H1 (cell line): ENCODE data around the gene STAM2. TPM values are rescaled to one million over a fixed set of nuclear protein-coding genes. Genes with fewer than 3 reads are reported as not detected.

Experiments used
- CTCF ChIA-PET: fragments of 300-600 bp; sonication (Branson Sonifier 250); formaldehyde crosslinking; loops from one replicate; lab custom pipeline; 2021; ENCODE audit not compliant: partially characterized antibody; lab: Charles Lee
- POLR2A ChIA-PET: fragments of 300-600 bp; sonication (Branson Sonifier 250); formaldehyde crosslinking; loops from one replicate; lab custom pipeline; 2021; ENCODE audit warnings: inconsistent platforms; ENCODE audit not compliant: partially characterized antibody; lab: Charles Lee
- DNase-seq, 2 experiments: peaks; one replicate each; pipeline versions ENCODE4 v3.0.0 to v3.0.0-alpha.2; 2010 to 2022; ENCODE audit warnings: low spot score in 2 of 2, low read depth in 1 of 2, mixed read lengths in 1 of 2
- FAIRE-seq: peaks from 2 replicates; lab custom pipeline; 2011; peaks lifted over from hg19 to GRCh38; lab: Jason Lieb, UNC
- H2AFZ ChIP-seq: 2 replicates; pipeline ENCODE4 v1.8.1; 2012; ENCODE audit warnings: low read length, inconsistent platforms
- H2AK5ac ChIP-seq: 2 replicates; pipeline ENCODE4 v1.6.1; 2013; ENCODE audit warnings: low read depth, low read length
- H2BK120ac ChIP-seq: replicated peaks from 2 replicates; pipeline ENCODE3; 2013; ENCODE audit warnings: low read depth, low read length, inconsistent platforms
- H2BK12ac ChIP-seq: 2 replicates; pipeline ENCODE4 v1.6.1; 2013; ENCODE audit warnings: low read depth, low read length
- H2BK15ac ChIP-seq: 2 replicates; pipeline ENCODE4 v1.6.1; 2013; ENCODE audit warnings: low read length
- H2BK20ac ChIP-seq: 2 replicates; pipeline ENCODE4 v1.6.1; 2013; ENCODE audit warnings: low read length
- H2BK5ac ChIP-seq: 2 replicates; pipeline ENCODE4 v1.6.1; 2013; ENCODE audit warnings: low read depth, low read length
- H3K14ac ChIP-seq: 2 replicates; pipeline ENCODE4 v1.6.1; 2013; ENCODE audit warnings: inconsistent platforms; ENCODE audit not compliant: insufficient read length
- H3K18ac ChIP-seq: 2 replicates; pipeline ENCODE4 v1.6.1; 2013; ENCODE audit warnings: low read length; ENCODE audit errors: extremely low read depth
- H3K23ac ChIP-seq: 2 replicates; pipeline ENCODE4 v1.6.1; 2013; ENCODE audit warnings: inconsistent platforms; ENCODE audit not compliant: insufficient read length
- H3K23me2 ChIP-seq: 2 replicates; pipeline ENCODE4 v1.6.1; 2013; ENCODE audit warnings: low read depth, low read length
- H3K27ac ChIP-seq: 2 replicates; pipeline ENCODE4 v1.6.1; 2011; ENCODE audit warnings: low read depth, low read length, inconsistent platforms
- H3K27me3 ChIP-seq, 4 experiments: replicated peaks in 1 of 4; 1 replicate in 1 of 4; 2 replicates in 3 of 4; pipeline versions ENCODE4 v1.6.1 to v1.8.1; 2011 to 2013; ENCODE audit warnings: low read length in 3 of 4, mild to moderate bottlenecking in 3 of 4, inconsistent platforms in 2 of 4, mixed read lengths in 2 of 4, moderate library complexity in 1 of 4; ENCODE audit not compliant: control insufficient read depth in 3 of 4, insufficient read depth in 3 of 4; ENCODE audit errors: extremely low read depth in 1 of 4
- H3K36me3 ChIP-seq, 4 experiments: 2 replicates each; pipeline versions ENCODE4 v1.6.1 to v1.8.1; 2011 to 2013; ENCODE audit warnings: mild to moderate bottlenecking in 4 of 4, low read length in 3 of 4, moderate library complexity in 2 of 4, control low read depth in 1 of 4, inconsistent platforms in 1 of 4; ENCODE audit not compliant: insufficient read depth in 4 of 4, control insufficient read depth in 2 of 4
- H3K4ac ChIP-seq: replicated peaks from 2 replicates; pipeline ENCODE3; 2013; ENCODE audit warnings: low read length, low read depth, mixed read lengths, inconsistent platforms; ENCODE audit not compliant: insufficient read length
- H3K4me1 ChIP-seq, 4 experiments: replicated peaks in 1 of 4; 1 replicate in 1 of 4; 2 replicates in 3 of 4; pipeline versions ENCODE4 v1.6.1 to v1.8.1; 2011 to 2013; ENCODE audit warnings: low read length in 3 of 4, inconsistent platforms in 2 of 4, mixed read lengths in 1 of 4; ENCODE audit not compliant: insufficient read depth in 4 of 4, control insufficient read depth in 3 of 4
- H3K4me2 ChIP-seq, 2 experiments: 2 replicates each; pipeline versions ENCODE4 v1.6.1 to v1.8.1; 2011 to 2013; ENCODE audit warnings: low read depth in 2 of 2, low read length in 2 of 2, control low read depth in 1 of 2, inconsistent platforms in 1 of 2, mild to moderate bottlenecking in 1 of 2; ENCODE audit not compliant: insufficient read depth in 1 of 2
- H3K4me3 ChIP-seq, 4 experiments: fragments of 200-600, 300-600 bp in 1 of 4; sonication (generic), shearing (Covaris generic), sonication (Bioruptor Twin) in 1 of 4; 2 replicates each; pipeline versions ENCODE4 v1.5.1 to v1.8.1; 2011 to 2016; ENCODE audit warnings: low read length in 4 of 4, low read depth in 3 of 4, control low read depth in 2 of 4, inconsistent platforms in 2 of 4, mild to moderate bottlenecking in 2 of 4, mixed read lengths in 1 of 4, moderate library complexity in 1 of 4; ENCODE audit not compliant: insufficient read depth in 2 of 4; ENCODE audit errors: extremely low read depth in 1 of 4
- H3K56ac ChIP-seq: replicated peaks from 2 replicates; pipeline ENCODE3; 2013; ENCODE audit warnings: low read depth, mild to moderate bottlenecking, mixed read lengths, low read length, inconsistent platforms; ENCODE audit not compliant: insufficient read length
- H3K79me1 ChIP-seq: 2 replicates; pipeline ENCODE4 v1.6.1; 2013; ENCODE audit warnings: low read depth, low read length, control low read depth
- H3K79me2 ChIP-seq, 2 experiments: 2 replicates each; pipeline versions ENCODE4 v1.6.1 to v1.8.1; 2012 to 2013; ENCODE audit warnings: low read length in 2 of 2, mild to moderate bottlenecking in 2 of 2, inconsistent platforms in 1 of 2; ENCODE audit not compliant: insufficient read depth in 2 of 2, control insufficient read depth in 1 of 2
- H3K9ac ChIP-seq, 4 experiments: replicated peaks in 1 of 4; 1 replicate in 1 of 4; 2 replicates in 3 of 4; pipeline versions ENCODE4 v1.6.1 to v1.8.1; 2011 to 2013; ENCODE audit warnings: low read depth in 3 of 4, low read length in 3 of 4, control low read depth in 2 of 4, mild to moderate bottlenecking in 2 of 4, moderate library complexity in 2 of 4, inconsistent platforms in 1 of 4; ENCODE audit errors: extremely low read depth in 1 of 4
- H3K9me3 ChIP-seq, 2 experiments: 2 replicates each; pipeline versions ENCODE4 v1.6.1 to v1.8.1; 2012 to 2013; ENCODE audit warnings: mild to moderate bottlenecking in 2 of 2, moderate library complexity in 2 of 2, control low read depth in 1 of 2, inconsistent platforms in 1 of 2, low read depth in 1 of 2, low read length in 1 of 2, mixed read lengths in 1 of 2; ENCODE audit not compliant: insufficient read depth in 2 of 2
- H4K20me1 ChIP-seq, 2 experiments: replicated peaks in 1 of 2; 2 replicates each; pipeline versions ENCODE3 to v1.8.1; 2011 to 2013; ENCODE audit warnings: inconsistent platforms in 2 of 2, low read length in 2 of 2, mild to moderate bottlenecking in 1 of 2; ENCODE audit not compliant: insufficient read depth in 2 of 2, control insufficient read depth in 1 of 2
- H4K5ac ChIP-seq: 2 replicates; pipeline ENCODE4 v1.6.1; 2013; ENCODE audit warnings: low read length, low read depth, mixed read lengths, inconsistent platforms; ENCODE audit not compliant: insufficient read length
- H4K8ac ChIP-seq: 2 replicates; pipeline ENCODE4 v1.8.0; 2013; ENCODE audit warnings: mild to moderate bottlenecking, moderate library complexity, low read length, inconsistent platforms; ENCODE audit not compliant: insufficient read depth; ENCODE audit errors: extremely low read depth
- H4K91ac ChIP-seq: replicated peaks from 2 replicates; pipeline ENCODE3; 2013; ENCODE audit warnings: low read length, mixed read lengths, inconsistent platforms; ENCODE audit not compliant: insufficient read length
- ASH2L ChIP-seq: fragments of 200-600, 300-600 bp; sonication (generic); IDR thresholded peaks from one replicate; pipeline ENCODE4 v1.7.1; 2017; ENCODE audit warnings: low read length
- BRCA1 ChIP-seq: IDR thresholded peaks from 2 replicates; pipeline ENCODE4 v1.6.1; 2012; ENCODE audit warnings: low read depth, low read length, improper control_type of control experiment
- CHD1 ChIP-seq: IDR thresholded peaks from 2 replicates; pipeline ENCODE4 v1.6.1; 2012; ENCODE audit warnings: low read depth, low read length, improper control_type of control experiment
- EP300 ChIP-seq, 2 experiments: IDR thresholded peaks; 1 replicate in 1 of 2; 2 replicates in 1 of 2; pipeline ENCODE4 v1.6.1; 2011 to 2012; ENCODE audit warnings: low read depth in 2 of 2, low read length in 2 of 2, mild to moderate bottlenecking in 2 of 2, borderline replicate concordance in 1 of 2, inconsistent platforms in 1 of 2, moderate library complexity in 1 of 2
- FOSL1 ChIP-seq: IDR thresholded peaks from 2 replicates; pipeline ENCODE4 v1.6.1; 2011; ENCODE audit warnings: mild to moderate bottlenecking, low read depth, low read length, moderate library complexity; ENCODE audit not compliant: insufficient read depth
- HDAC6 ChIP-seq: IDR thresholded peaks from one replicate; pipeline ENCODE4 v1.7.1; 2012; ENCODE audit warnings: low read depth, mild to moderate bottlenecking, inconsistent platforms, low read length, moderate library complexity
- KDM1A ChIP-seq: fragments of 200-600, 300-600 bp; sonication (generic); IDR thresholded peaks from 2 replicates; pipeline ENCODE4 v1.7.1; 2016; ENCODE audit warnings: mild to moderate bottlenecking, low read length, borderline replicate concordance
- KDM5A ChIP-seq: fragments of 200-600 bp; IDR thresholded peaks from 2 replicates; pipeline ENCODE4 v1.7.1; 2012; ENCODE audit warnings: mild to moderate bottlenecking, low read length, inconsistent platforms, mixed read lengths
- NANOG ChIP-seq: IDR thresholded peaks from 2 replicates; pipeline ENCODE4 v1.6.1; 2011; ENCODE audit warnings: low read length, low read depth, mild to moderate bottlenecking, inconsistent platforms; ENCODE audit not compliant: insufficient read depth, poor library complexity, severe bottlenecking
- NRF1 ChIP-seq: IDR thresholded peaks from 2 replicates; pipeline ENCODE4 v1.6.1; 2011; ENCODE audit warnings: mild to moderate bottlenecking, low read depth, low read length, improper control_type of control experiment
- SIRT6 ChIP-seq: IDR thresholded peaks from one replicate; pipeline ENCODE4 v1.7.1; 2012; ENCODE audit warnings: low read length, inconsistent platforms
- SP4 ChIP-seq: IDR thresholded peaks from 2 replicates; pipeline ENCODE4 v1.6.1; 2012; ENCODE audit warnings: low read length, inconsistent platforms
- TEAD4 ChIP-seq: IDR thresholded peaks from 2 replicates; pipeline ENCODE4 v1.6.1; 2012; ENCODE audit warnings: low read depth, low read length, inconsistent platforms, mixed read lengths
- YY1 ChIP-seq: IDR thresholded peaks from 2 replicates; pipeline ENCODE4 v1.6.1; 2011; ENCODE audit warnings: low read depth, mild to moderate bottlenecking, low read length
- WGBS, 2 experiments: shearing (Covaris generic) in 1 of 2; methylation state at CpG; one replicate each; pipeline versions ENCODE4 v1.1.6 to v1.1.7; 2013 to 2015; ENCODE audit warnings: low lambda C conversion rate in 2 of 2, mixed read lengths in 2 of 2, inconsistent platforms in 1 of 2, low coverage in 1 of 2, missing lambda C conversion rate in 1 of 2; ENCODE audit not compliant: insufficient replicate concordance in 2 of 2, insufficient coverage in 1 of 2, insufficient read length in 1 of 2; ENCODE audit errors: extremely low coverage in 1 of 2, missing lambda C conversion rate in 1 of 2; 5-methylcytosine and 5-hydroxymethylcytosine counted together
- polyA plus RNA-seq, 7 experiments: library from polyadenylated mRNA; depleted of rRNA in 3 of 7; stranded (reverse) in 5 of 7; unstranded in 2 of 7; fragments of >200 nt in 5 of 7; fragments of 200-250 nt in 2 of 7; gene quantifications; 1 replicate in 5 of 7; 2 replicates in 1 of 7; 4 replicates in 1 of 7; pipeline versions ENCODE4 v1.2.1 to v1.2.3, GENCODE V29; 2011 to 2013; ENCODE audit warnings: missing spikeins in 2 of 7, mixed read lengths in 2 of 7
- total RNA-seq: library from RNA; stranded (reverse); fragmentation: NEBNext Ultra II Directional; extraction: Animal tissue kit (Norgen Biotek cat#: 25700); gene quantifications from 2 replicates; pipeline ENCODE4 v1.2.1, GENCODE V29; 2021

Gene STAM2
- total and polyA plus RNA-seq, 2 of the 8 experiments (the other 6 are each of a cell fraction or from before 2014, with no cell fraction given) = 5.4 to 9.4 TPM

DNA sequence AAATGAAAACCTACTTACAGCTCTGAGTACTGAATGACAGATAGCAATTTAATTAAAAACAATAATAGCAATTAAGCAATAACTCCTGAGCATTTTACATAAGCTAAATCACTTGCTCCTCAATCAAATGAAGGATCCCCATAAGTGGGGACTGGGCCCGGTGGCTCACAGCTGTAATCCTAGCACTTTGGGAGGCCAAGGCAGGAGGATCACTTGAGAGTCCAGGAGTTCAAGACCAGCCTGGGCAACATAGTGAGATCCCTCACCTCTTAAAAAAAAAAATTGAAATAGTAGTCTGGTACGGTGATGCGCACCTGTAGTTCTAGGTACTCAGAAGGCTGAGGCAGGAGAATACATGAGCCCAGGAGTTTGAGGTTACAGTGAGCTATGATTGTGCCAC, 13.4 kb downstream of the STAM2 start:
- ChIA-PET CTCF (interaction anchor here (0.6 to 1.4 kb wide), 4 partner anchors 9 to 428 kb away, joined by 3 to 7 read pairs (median 4); no protein-coding TSS in a partner anchor), POLR2A (interaction anchor here (0.7 kb wide), 1 partner anchor 14 kb away, joined by 4 read pairs; no protein-coding TSS in a partner anchor)
- Histone ChIP-seq H2BK12ac (no peak overlapping the region), H2BK120ac (no peak overlapping the region), H2BK15ac (no peak overlapping the region), H4K8ac (no peak overlapping the region), H3K36me3 (no peaks in the 10 kb centered on the region), H3K23me2 (no peaks in the 10 kb centered on the region), H2BK20ac (no peak overlapping the region), H3K79me1 (no peaks in the 10 kb centered on the region), H3K4me3 (no peak overlapping the region), H3K4me1 (no peaks in the 10 kb centered on the region), H4K5ac (no peak overlapping the region), H4K91ac (no peak overlapping the region), H2BK5ac (no peak overlapping the region), H3K14ac (no peak overlapping the region), H3K9me3 (peaks cover 2 to 16% of the 10 kb centered on the region in 2 experiments; a peak in 2 of 4 replicates), H3K27me3 (no peaks in the 10 kb centered on the region), H3K23ac (no peak overlapping the region), H3K4ac (no peak overlapping the region), H3K79me2 (no peaks in the 10 kb centered on the region; a peak in 1 of 4 replicates), H4K20me1 (no peaks in the 10 kb centered on the region), H3K9ac (no peak overlapping the region), H3K27ac (no peak overlapping the region), H3K4me2 (no peak overlapping the region), H2AK5ac (no peak overlapping the region), H2AFZ (no peak overlapping the region), H3K18ac (no peak overlapping the region), H3K56ac (no peak overlapping the region)
- WGBS, 2 experiments = 94% methylated on average over 3 of the region's 3 CpGs; no CpG with 5 or more reads in 1 of the 2 experiments
- TF ChIP-seq NANOG (no peak), KDM1A (no peak), NRF1 (no peak), SIRT6 (no peak), FOSL1 (no peak), ASH2L (no peak), HDAC6 (no peak), SP4 (no peak), YY1 (no peak), CHD1 (no peak), KDM5A (no peak), EP300 (IDR thresholded peaks at IDR 0.05; ENCODE audit: borderline replicate concordance in 1 of 2, low read depth in 2 of 2, low read length in 2 of 2) (no peak), TEAD4 (no peak), BRCA1 (no peak)
- no peak for FAIRE-seq
- DNase-seq = no peak
